ENCODE measurements around the gene UNC13A. TPM values are rescaled to one million over a fixed set of nuclear protein-coding genes. Genes with fewer than 3 reads are reported as not detected.

The UNC13A gene
- total RNA-seq, 2 donors from 2014 or later = 0.14 to 2.4 TPM

DNA sequence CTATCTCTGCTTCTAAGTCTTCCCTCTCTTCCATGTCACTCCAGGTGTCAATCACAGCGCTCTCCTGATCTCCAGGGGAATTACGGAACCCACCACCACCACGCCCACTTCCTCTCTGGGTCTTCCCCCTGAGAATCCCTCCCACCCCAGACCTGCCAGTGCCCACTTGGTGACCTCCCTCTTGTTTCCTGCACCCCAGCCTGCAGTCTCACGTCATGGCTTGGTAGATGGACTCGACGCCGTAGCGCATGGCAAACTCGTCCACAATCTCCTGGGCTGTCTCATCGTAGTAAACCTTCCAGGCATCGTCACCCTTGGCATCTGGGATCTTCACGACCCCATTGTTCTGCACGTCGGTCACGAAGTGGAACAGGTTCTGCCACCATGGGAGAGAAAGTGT lies 47.0 kb downstream of the UNC13A start:
- H3K36me3 ChIP-seq = no peaks in the 10 kb centered on the region
- H3K9me3 ChIP-seq = no peaks in the 10 kb centered on the region
- H3K4me1 ChIP-seq (replicated peaks) = no peaks in the 10 kb centered on the region
- TF ChIP-seq POLR2A (IDR thresholded peaks at IDR 0.05) (no peak), POLR2AphosphoS5 (IDR thresholded peaks at IDR 0.05) (no peak)
- TF ChIP-seq, protein P1, sequence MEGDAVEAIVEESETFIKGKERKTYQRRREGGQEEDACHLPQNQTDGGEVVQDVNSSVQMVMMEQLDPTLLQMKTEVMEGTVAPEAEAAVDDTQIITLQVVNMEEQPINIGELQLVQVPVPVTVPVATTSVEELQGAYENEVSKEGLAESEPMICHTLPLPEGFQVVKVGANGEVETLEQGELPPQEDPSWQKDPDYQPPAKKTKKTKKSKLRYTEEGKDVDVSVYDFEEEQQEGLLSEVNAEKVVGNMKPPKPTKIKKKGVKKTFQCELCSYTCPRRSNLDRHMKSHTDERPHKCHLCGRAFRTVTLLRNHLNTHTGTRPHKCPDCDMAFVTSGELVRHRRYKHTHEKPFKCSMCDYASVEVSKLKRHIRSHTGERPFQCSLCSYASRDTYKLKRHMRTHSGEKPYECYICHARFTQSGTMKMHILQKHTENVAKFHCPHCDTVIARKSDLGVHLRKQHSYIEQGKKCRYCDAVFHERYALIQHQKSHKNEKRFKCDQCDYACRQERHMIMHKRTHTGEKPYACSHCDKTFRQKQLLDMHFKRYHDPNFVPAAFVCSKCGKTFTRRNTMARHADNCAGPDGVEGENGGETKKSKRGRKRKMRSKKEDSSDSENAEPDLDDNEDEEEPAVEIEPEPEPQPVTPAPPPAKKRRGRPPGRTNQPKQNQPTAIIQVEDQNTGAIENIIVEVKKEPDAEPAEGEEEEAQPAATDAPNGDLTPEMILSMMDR (IDR thresholded peaks at IDR 0.05) = no peak
- H3K27me3 ChIP-seq (replicated peaks; ENCODE audit: insufficient read depth) = no peaks in the 10 kb centered on the region
- intact Hi-C loops (cut with DNase I) = no loop called here
- 79% methylated on average over 15 of the region's 15 CpGs for WGBS
- no peak overlapping the region for H3K4me3 ChIP-seq
- H3K27ac ChIP-seq = no peak overlapping the region
- DNase-seq (ENCODE audit: low spot score) = no peak

DNA sequence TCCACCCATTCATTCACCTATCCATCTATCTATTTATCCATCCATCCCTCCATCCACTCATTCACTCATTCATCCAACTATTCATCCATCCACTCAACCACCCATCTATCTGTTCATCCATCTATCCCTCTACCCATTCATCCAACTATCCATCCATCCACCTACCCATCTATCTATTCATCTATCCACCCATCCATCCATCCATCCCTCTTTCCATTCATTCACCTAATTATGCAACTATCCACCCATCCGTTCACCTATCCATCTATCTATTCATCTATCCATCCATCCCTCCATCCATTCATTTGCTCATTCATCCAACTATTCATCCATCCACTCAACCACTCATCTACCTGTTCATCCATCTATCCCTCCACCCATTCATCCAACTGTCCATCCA lies 54.5 kb downstream of the UNC13A start:
- intact Hi-C loops (cut with DNase I) = no loop called here
- TF ChIP-seq POLR2AphosphoS5 (IDR thresholded peaks at IDR 0.05) (no peak), POLR2A (IDR thresholded peaks at IDR 0.05) (no peak)
- TF ChIP-seq, protein P1 (IDR thresholded peaks at IDR 0.05) = no peak
- no peaks in the 10 kb centered on the region for H3K27me3 ChIP-seq (replicated peaks; ENCODE audit: insufficient read depth)
- H3K4me3 ChIP-seq = no peak overlapping the region
- DNase-seq (ENCODE audit: low spot score) = no peak
- H3K27ac ChIP-seq = no peak overlapping the region
- H3K4me1 ChIP-seq (replicated peaks) = no peaks in the 10 kb centered on the region
- H3K9me3 ChIP-seq = no peaks in the 10 kb centered on the region
- no peaks in the 10 kb centered on the region for H3K36me3 ChIP-seq
- 86% methylated on average over 1 of the region's 1 CpG for WGBS

DNA sequence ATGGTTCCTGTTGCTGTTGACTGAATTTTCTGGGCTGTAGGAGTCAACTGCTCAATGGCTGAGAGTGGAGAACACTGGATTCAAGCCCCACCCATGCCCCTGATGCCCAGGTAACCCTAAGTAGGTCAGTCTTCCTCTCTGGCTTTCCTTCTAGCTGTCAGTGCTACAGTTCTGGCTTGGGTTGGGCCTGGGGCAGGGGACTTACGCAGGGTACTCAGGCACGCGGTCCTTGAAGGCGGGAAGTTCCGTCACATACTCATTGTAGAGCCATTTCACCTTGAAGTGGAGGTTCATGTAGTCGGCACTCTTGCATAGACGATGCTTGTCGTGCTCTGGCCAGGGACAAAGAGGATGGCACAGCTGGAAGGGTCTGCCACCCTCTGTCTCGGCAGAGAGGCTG lies 55.6 kb downstream of the UNC13A start:
- Histone ChIP-seq H3K36me3 (no peaks in the 10 kb centered on the region), H3K4me3 (no peak overlapping the region), H3K27me3 (replicated peaks; ENCODE audit: insufficient read depth) (no peaks in the 10 kb centered on the region), H3K27ac (no peak overlapping the region), H3K4me1 (replicated peaks) (no peaks in the 10 kb centered on the region), H3K9me3 (no peaks in the 10 kb centered on the region)
- WGBS = 91% methylated on average over 9 of the region's 9 CpGs
- TF ChIP-seq POLR2AphosphoS5 (IDR thresholded peaks at IDR 0.05) = no peak
- DNase-seq (ENCODE audit: low spot score) = no peak
- intact Hi-C loops (cut with DNase I) = no loop called here

DNA sequence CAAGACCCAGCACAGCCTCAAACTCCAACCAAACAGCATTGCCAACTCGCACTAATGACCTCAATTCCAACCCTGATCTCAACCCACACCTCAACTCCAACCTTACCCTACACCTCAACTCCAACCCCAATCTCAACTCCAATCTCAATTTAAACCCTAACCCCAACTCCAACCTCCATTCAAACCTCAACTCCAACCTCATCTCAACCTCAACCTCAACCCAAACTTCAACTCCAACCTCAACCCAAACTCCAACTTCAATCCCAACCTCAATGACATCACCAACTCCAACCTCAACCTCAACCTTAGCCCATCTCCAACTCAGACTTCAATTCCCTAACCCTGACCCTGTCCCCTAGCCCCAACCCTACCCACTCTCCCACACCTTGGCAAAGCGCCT lies 58.4 kb downstream of the UNC13A start:
- no peaks in the 10 kb centered on the region for H3K27me3 ChIP-seq (replicated peaks; ENCODE audit: insufficient read depth)
- H3K9me3 ChIP-seq = no peaks in the 10 kb centered on the region
- TF ChIP-seq, protein P1 (IDR thresholded peaks at IDR 0.05) = no peak
- TF ChIP-seq POLR2A (IDR thresholded peaks at IDR 0.05) = no peak
- TF ChIP-seq POLR2AphosphoS5 (IDR thresholded peaks at IDR 0.05) = no peak
- H3K4me1 ChIP-seq (replicated peaks) = no peaks in the 10 kb centered on the region
- WGBS = 90% methylated on average over 2 of the region's 2 CpGs
- intact Hi-C loops (cut with DNase I) = no loop called here
- DNase-seq (ENCODE audit: low spot score) = no peak
- H3K27ac ChIP-seq = no peak overlapping the region
- H3K4me3 ChIP-seq = no peak overlapping the region
- no peaks in the 10 kb centered on the region for H3K36me3 ChIP-seq

DNA sequence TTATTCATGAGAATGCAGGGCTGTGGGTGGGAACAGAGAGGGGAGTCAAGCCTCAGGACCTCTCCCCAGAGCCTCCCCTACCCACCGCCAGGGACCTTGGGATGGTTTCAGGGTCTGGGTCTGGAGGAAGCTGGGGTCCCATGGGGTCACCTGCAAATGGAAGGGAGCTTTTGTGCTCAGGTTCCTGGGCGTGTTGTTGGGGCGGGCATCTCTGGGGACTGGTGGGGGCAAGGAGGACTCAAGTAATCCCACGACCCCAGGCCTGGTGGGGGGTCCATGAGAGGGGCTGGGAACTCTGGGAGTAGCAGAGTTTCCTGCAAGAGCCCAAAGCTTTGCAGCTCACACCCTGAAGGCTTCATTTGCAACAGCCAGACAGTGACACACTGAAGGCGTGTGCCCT lies 60.2 kb downstream of the UNC13A start:
- WGBS = 82% methylated on average over 5 of the region's 5 CpGs
- H3K4me1 ChIP-seq (replicated peaks) = no peaks in the 10 kb centered on the region
- no peak for DNase-seq (ENCODE audit: low spot score)
- intact Hi-C loops (cut with DNase I) = no loop called here
- H3K4me3 ChIP-seq = no peak overlapping the region
- no peaks in the 10 kb centered on the region for H3K27me3 ChIP-seq (replicated peaks; ENCODE audit: insufficient read depth)
- TF ChIP-seq POLR2A (IDR thresholded peaks at IDR 0.05) (no peak), POLR2AphosphoS5 (IDR thresholded peaks at IDR 0.05) (no peak)
- TF ChIP-seq, protein P1 (IDR thresholded peaks at IDR 0.05) = no peak
- no peak overlapping the region for H3K27ac ChIP-seq
- no peaks in the 10 kb centered on the region for H3K9me3 ChIP-seq
- no peaks in the 10 kb centered on the region for H3K36me3 ChIP-seq

Measured in prostate gland (tissue), 2 donors.